ENCODE measurements around the gene BMF. TPM values are rescaled to one million over a fixed set of nuclear protein-coding genes. Genes with fewer than 3 reads are reported as not detected.

The BMF gene
- total and polyA plus RNA-seq, 8 donors = 16.2 to 58.6 (median 50.6) TPM

DNA sequence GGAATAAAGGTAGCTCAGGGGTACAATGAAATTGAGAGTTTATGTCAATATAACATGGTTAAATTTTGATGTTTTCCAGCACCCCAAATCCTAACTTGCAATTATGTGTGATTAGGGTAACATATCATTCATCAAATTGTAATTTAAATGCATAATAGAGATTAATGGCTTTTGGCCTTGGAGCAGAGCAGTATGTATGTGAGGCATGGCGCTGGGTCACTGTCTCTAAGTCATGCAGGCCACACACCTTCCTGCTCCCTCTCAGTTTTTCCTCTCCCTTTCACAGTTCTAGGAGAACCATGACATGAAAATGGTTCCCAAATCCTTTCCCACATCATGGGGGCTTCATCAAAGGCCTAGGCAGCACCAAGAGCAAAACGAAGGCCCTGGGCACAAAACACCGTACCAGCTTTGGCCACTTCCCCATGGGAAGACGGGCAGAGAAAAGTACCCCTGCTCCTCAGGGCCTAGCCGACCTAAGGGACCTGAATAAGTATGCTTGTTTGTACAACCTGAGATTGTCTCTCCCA, 65.8 kb downstream of the BMF start:
- Histone ChIP-seq H3K27me3 (no peaks in the 10 kb centered on the region), H3K36me3 (no peaks in the 10 kb centered on the region), H3K9me3 (no peaks in the 10 kb centered on the region), H3K27ac (no peak overlapping the region), H3K4me3 (no peak overlapping the region), H3K4me1 (peaks cover 19 to 57% of the 10 kb centered on the region in 2 donors)
- TF ChIP-seq, protein P1, sequence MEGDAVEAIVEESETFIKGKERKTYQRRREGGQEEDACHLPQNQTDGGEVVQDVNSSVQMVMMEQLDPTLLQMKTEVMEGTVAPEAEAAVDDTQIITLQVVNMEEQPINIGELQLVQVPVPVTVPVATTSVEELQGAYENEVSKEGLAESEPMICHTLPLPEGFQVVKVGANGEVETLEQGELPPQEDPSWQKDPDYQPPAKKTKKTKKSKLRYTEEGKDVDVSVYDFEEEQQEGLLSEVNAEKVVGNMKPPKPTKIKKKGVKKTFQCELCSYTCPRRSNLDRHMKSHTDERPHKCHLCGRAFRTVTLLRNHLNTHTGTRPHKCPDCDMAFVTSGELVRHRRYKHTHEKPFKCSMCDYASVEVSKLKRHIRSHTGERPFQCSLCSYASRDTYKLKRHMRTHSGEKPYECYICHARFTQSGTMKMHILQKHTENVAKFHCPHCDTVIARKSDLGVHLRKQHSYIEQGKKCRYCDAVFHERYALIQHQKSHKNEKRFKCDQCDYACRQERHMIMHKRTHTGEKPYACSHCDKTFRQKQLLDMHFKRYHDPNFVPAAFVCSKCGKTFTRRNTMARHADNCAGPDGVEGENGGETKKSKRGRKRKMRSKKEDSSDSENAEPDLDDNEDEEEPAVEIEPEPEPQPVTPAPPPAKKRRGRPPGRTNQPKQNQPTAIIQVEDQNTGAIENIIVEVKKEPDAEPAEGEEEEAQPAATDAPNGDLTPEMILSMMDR (IDR thresholded peaks at IDR 0.05) = no peak
- no peak for DNase-seq
- ATAC-seq = no peak
- intact Hi-C loops (cut with DNase I) = no loop called here

DNA sequence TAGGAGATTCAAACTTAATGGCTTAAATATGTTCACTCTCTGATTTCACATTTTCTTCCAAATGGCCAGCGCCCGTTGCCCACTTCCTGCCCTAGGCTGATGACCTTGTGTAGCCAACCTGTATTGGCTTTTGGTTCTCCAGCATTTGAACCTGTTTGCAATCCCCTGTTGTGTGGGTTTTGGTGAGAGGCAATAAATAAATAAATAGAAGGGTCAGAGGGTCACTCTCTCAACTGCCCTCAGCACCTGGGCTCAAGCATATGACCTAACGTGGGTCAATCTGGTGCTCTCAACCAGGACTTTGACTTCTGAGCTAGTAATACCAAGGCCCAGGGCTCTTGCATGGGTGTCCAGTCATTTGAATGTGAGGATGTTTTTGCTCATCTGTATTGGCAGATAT, 67.9 kb downstream of the BMF start:
- peak overlapping the region in 1 of 2 donors; percentile 93 for H3K27ac ChIP-seq
- intact Hi-C loops (cut with DNase I) = no loop called here
- H3K9me3 ChIP-seq = no peaks in the 10 kb centered on the region
- peaks cover under 1 to 16% of the 10 kb centered on the region in 2 donors for H3K36me3 ChIP-seq
- DNase-seq (no peak), ATAC-seq (no peak)
- H3K4me3 ChIP-seq = no peak overlapping the region
- peaks cover 9 to 54% of the 10 kb centered on the region in 2 donors for H3K4me1 ChIP-seq
- H3K27me3 ChIP-seq = no peaks in the 10 kb centered on the region
- TF ChIP-seq, protein P1 (IDR thresholded peaks at IDR 0.05) = no peak

DNA sequence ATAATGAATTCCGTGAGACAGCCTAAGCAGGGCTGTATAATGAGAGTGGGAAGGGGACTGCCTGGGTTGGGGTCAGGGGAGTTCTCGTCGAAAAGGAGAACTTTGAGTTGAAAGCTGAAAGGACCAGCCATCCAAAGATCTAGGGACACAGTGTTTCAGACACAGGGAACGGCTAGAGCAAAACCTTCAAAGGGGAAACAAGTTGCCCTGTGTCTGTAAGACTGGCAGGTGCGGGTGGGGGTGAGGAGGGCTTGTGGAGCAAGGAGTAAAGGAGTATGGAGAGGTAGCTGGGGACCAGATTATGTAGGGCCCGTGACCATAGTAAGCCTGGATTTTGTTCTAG, 68.4 kb downstream of the BMF start:
- Histone ChIP-seq H3K27ac (peak overlapping the region in 1 of 2 donors; percentile 93), H3K36me3 (peaks cover 3 to 21% of the 10 kb centered on the region in 2 donors), H3K27me3 (no peaks in the 10 kb centered on the region), H3K4me3 (peak overlapping the region in 1 of 2 donors; percentile 76), H3K4me1 (peaks cover 9 to 49% of the 10 kb centered on the region in 2 donors), H3K9me3 (no peaks in the 10 kb centered on the region)
- intact Hi-C loops (cut with DNase I) = no loop called here
- no peak for ATAC-seq
- TF ChIP-seq, protein P1 (IDR thresholded peaks at IDR 0.05) = no peak
- no peak for DNase-seq

DNA sequence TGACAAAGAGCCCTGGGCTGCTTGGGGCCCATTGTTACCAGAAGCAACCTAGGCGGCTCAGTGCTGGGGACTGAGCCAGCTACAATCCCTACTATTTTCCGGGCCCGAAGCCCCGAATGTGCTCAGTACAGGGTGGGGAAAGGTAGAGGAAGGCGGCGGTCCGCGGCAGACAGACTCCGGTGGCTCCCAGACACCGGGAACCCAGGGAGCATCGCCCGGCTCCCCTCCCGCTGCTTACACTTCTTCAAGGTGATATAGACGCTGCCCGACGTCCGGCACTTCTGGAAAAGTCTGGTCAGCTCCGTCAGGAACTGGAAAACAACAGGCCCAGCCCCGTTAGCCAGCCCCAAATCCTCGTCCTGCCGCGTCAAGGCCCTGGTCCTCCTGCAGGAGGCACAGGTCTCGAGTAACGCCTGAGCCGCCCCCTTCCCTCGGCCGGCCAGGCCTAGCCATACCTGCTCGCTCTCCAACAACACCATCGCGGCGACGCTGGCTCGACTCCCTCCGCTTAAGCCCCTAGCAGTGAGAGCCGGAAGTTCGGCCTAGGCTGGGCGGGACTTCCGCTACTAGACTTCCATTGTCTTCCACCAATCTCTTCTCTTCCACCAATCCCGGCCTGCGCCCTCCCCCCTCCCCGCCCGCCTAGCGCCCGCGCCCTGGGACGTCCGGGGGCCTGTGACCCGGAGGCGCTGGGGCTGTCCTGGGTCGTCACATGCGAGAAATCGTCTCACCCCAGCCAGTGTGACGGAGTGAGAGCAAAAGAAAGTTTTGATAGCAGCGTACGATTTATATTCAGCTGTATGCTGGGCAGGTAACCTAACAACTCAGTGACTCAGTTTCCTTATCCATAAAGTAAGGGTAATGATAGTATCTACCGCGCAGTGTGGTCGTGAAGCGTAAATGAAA, 69.8 kb downstream of the BMF start, which contains the start of gene SRP14:
Gene SRP14 (minus strand): TSS at position 544 of the 906 bp plus-strand sequence. CDS start 65 bp downstream, at position 479.
- Histone ChIP-seq H3K4me1 (peaks cover 6 to 38% of the 10 kb centered on the region in 2 donors), H3K36me3 (peaks cover 7 to 35% of the 10 kb centered on the region in 2 donors), H3K4me3 (peak within 1 kb of the TSS; percentile 76 to 89), H3K27ac (peak within 1 kb of the TSS; percentile 93 to 98), H3K27me3 (no peaks in the 10 kb centered on the region), H3K9me3 (no peaks in the 10 kb centered on the region)
- intact Hi-C loops (cut with DNase I) = no loop called here
- DNase-seq (peak; percentile 94 to 98 (median 96)), ATAC-seq (peak; percentile 96)
- TF ChIP-seq, protein P1 (IDR thresholded peaks at IDR 0.05) = peak in 1 of 2 donors; percentile 38

DNA sequence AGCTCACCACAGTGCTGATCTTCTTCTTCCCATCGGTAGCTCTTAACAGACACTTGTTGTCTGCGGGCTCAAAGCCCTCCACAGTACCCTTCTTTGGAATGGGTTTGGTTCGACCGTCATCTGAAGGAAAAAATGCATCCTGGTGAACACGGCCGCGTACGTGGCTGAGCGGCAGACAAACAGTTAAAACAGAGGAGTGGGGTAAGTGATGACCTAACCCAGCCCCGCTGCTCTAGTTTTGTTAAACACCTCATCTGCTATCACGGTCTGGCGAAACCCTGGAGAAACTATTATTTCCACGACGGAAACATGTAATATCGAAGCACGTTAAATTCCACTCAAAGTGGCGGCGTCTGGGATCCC, 70.4 kb downstream of the BMF start:
- Histone ChIP-seq H3K4me1 (peaks cover 6 to 38% of the 10 kb centered on the region in 2 donors), H3K27me3 (no peaks in the 10 kb centered on the region), H3K36me3 (peaks cover 7 to 42% of the 10 kb centered on the region in 2 donors), H3K27ac (peak overlapping the region; percentile 93 to 98), H3K4me3 (peak overlapping the region; percentile 76 to 89), H3K9me3 (no peaks in the 10 kb centered on the region)
- intact Hi-C loops (cut with DNase I) = no loop called here
- DNase-seq (peak in 1 of 4 donors; percentile 44), ATAC-seq (peak; percentile 5)
- TF ChIP-seq, protein P1 (IDR thresholded peaks at IDR 0.05) = no peak
